Breast epithelium (tissue), 4 donors: ENCODE results near the gene PDE6A. TPM values are rescaled to one million over a fixed set of nuclear protein-coding genes. Genes with fewer than 3 reads are reported as not detected.

Experiments
- DNase-seq, 2 donors: peaks; one replicate each; pipeline ENCODE4 v3.0.0-alpha.2; 2019; ENCODE audit warnings: low spot score in 2 of 2
- H3K27ac ChIP-seq, 2 donors: fragments of 200-600 bp; sonication (generic) in 1 of 2; one replicate each; pipeline ENCODE4 v1.5.1; 2016 to 2019; ENCODE audit warnings: mild to moderate bottlenecking in 1 of 2
- H3K27me3 ChIP-seq, 2 donors: fragments of 200-600 bp; sonication (generic) in 1 of 2; one replicate each; pipeline versions ENCODE4 v1.5.1 to v1.6.0; 2017 to 2019; ENCODE audit warnings: control low read depth in 1 of 2, mild to moderate bottlenecking in 1 of 2
- H3K36me3 ChIP-seq: fragments of 200-600 bp; one replicate; pipeline ENCODE4 v1.5.1; 2019
- H3K4me1 ChIP-seq, 2 donors: fragments of 200-600 bp; sonication (generic); one replicate each; pipeline ENCODE4 v1.5.1; 2016 to 2019; ENCODE audit warnings: control low read depth in 1 of 2
- H3K4me3 ChIP-seq, 3 donors: fragments of 200-600 bp; sonication (generic); 1 replicate in 2 of 3; 2 replicates in 1 of 3; pipeline ENCODE4 v1.5.1; 2016 to 2019; ENCODE audit warnings: mild to moderate bottlenecking in 3 of 3, moderate library complexity in 2 of 3
- H3K9me3 ChIP-seq, 2 donors: fragments of 200-600 bp; sonication (generic) in 1 of 2; one replicate each; pipeline ENCODE4 v1.5.1; 2016 to 2019; ENCODE audit warnings: control low read depth in 1 of 2
- CTCF ChIP-seq, 3 donors: fragments of 450-650 bp; IDR thresholded peaks; one replicate each; pipeline ENCODE4 v1.5.1; 2016 to 2017; ENCODE audit warnings: antibody characterized with exemption in 3 of 3, mild to moderate bottlenecking in 3 of 3, moderate library complexity in 3 of 3
- POLR2A ChIP-seq: fragments of 450-650 bp; IDR thresholded peaks from one replicate; pipeline ENCODE4 v1.6.1; 2016; ENCODE audit warnings: antibody characterized with exemption, mild to moderate bottlenecking, moderate library complexity
- POLR2AphosphoS5 ChIP-seq, 3 donors: sonication (generic); formaldehyde crosslinking; IDR thresholded peaks; one replicate each; pipeline ENCODE4 v1.6.1; 2017; ENCODE audit warnings: antibody characterized with exemption in 3 of 3
- intact Hi-C: fragments of 100-400 bp; cut with DNase I; formaldehyde crosslinking; loops from one replicate; pipeline ENCODE4 v1.15.1; 2023; ENCODE audit warnings: low total_unique reads
- total RNA-seq, 3 donors: library from RNA; depleted of rRNA; stranded (reverse); fragments of >200 nt; gene quantifications; one replicate each; pipeline ENCODE4 v1.1.0, GENCODE V29; 2016

Gene PDE6A
- total RNA-seq, 3 donors from 2014 or later: under 0.01 to 0.15 TPM; not detected in 1

GRCh38 chr5:149820536-149821510, 123.8 kb downstream of the PDE6A start:
- Histone ChIP-seq H3K4me3 (no peak overlapping the region), H3K36me3 (no peaks in the 10 kb centered on the region), H3K4me1 (no peaks in the 10 kb centered on the region), H3K9me3 (no peaks in the 10 kb centered on the region), H3K27ac (no peak overlapping the region), H3K27me3 (no peaks in the 10 kb centered on the region)
- intact Hi-C loops: loop anchor here (10.0 kb wide), 2 partner anchors 86 to 186 kb away; partner anchors contain the start of gene PPARGC1B
- TF ChIP-seq POLR2A (no peak), POLR2AphosphoS5 (IDR thresholded peaks at IDR 0.05) (no peak), CTCF (IDR thresholded peaks at IDR 0.05) (no peak)
- DNase-seq: no peak

GRCh38 chr5:149820012-149820411, 124.6 kb downstream of the PDE6A start:
- H3K27ac ChIP-seq: no peak overlapping the region
- H3K9me3 ChIP-seq: no peaks in the 10 kb centered on the region
- intact Hi-C loops: loop anchor here (10.0 kb wide), 2 partner anchors 85 to 185 kb away; partner anchors contain the start of gene PPARGC1B
- H3K36me3 ChIP-seq: no peaks in the 10 kb centered on the region
- no peak overlapping the region for H3K4me3 ChIP-seq
- no peaks in the 10 kb centered on the region for H3K4me1 ChIP-seq
- H3K27me3 ChIP-seq: no peaks in the 10 kb centered on the region
- no peak for DNase-seq
- no peak for TF ChIP-seq POLR2A
- no peak for TF ChIP-seq POLR2AphosphoS5 (IDR thresholded peaks at IDR 0.05)
- no peak for TF ChIP-seq CTCF (IDR thresholded peaks at IDR 0.05)

GRCh38 chr5:149818116-149818515, 126.5 kb downstream of the PDE6A start:
- no peak for DNase-seq
- no peaks in the 10 kb centered on the region for H3K36me3 ChIP-seq
- H3K4me3 ChIP-seq: no peak overlapping the region
- no peak for TF ChIP-seq CTCF (IDR thresholded peaks at IDR 0.05)
- no peak for TF ChIP-seq POLR2AphosphoS5 (IDR thresholded peaks at IDR 0.05)
- no peak for TF ChIP-seq POLR2A
- no peaks in the 10 kb centered on the region for H3K9me3 ChIP-seq
- no peaks in the 10 kb centered on the region for H3K27me3 ChIP-seq
- no peak overlapping the region for H3K27ac ChIP-seq
- H3K4me1 ChIP-seq: no peaks in the 10 kb centered on the region
- intact Hi-C loops: no loop called here

GRCh38 chr5:149817539-149818060, 127.0 kb downstream of the PDE6A start:
- H3K4me1 ChIP-seq: no peaks in the 10 kb centered on the region
- H3K9me3 ChIP-seq: no peaks in the 10 kb centered on the region
- no peaks in the 10 kb centered on the region for H3K36me3 ChIP-seq
- H3K4me3 ChIP-seq: no peak overlapping the region
- TF ChIP-seq CTCF (IDR thresholded peaks at IDR 0.05): no peak
- no peak for TF ChIP-seq POLR2A
- no peak for TF ChIP-seq POLR2AphosphoS5 (IDR thresholded peaks at IDR 0.05)
- intact Hi-C loops: no loop called here
- no peaks in the 10 kb centered on the region for H3K27me3 ChIP-seq
- no peak for DNase-seq
- no peak overlapping the region for H3K27ac ChIP-seq

GRCh38 chr5:149816661-149817060, 127.9 kb downstream of the PDE6A start:
- no peak for TF ChIP-seq POLR2A
- TF ChIP-seq CTCF (IDR thresholded peaks at IDR 0.05): no peak
- no peak for TF ChIP-seq POLR2AphosphoS5 (IDR thresholded peaks at IDR 0.05)
- intact Hi-C loops: no loop called here
- no peak overlapping the region for H3K27ac ChIP-seq
- H3K4me3 ChIP-seq: no peak overlapping the region
- DNase-seq: no peak
- H3K4me1 ChIP-seq: no peaks in the 10 kb centered on the region
- no peaks in the 10 kb centered on the region for H3K36me3 ChIP-seq
- H3K9me3 ChIP-seq: no peaks in the 10 kb centered on the region
- H3K27me3 ChIP-seq: no peaks in the 10 kb centered on the region
